Ishikawa (cell line): ENCODE results near the gene REPIN1.

ENCODE experiments used
- CEBPB ChIP-seq: IDR thresholded peaks from 2 replicates; pipeline ENCODE4 v1.6.1; 2012
- EGR1 ChIP-seq: IDR thresholded peaks from 2 replicates; pipeline ENCODE4 v1.6.1; 2012
- TCF12 ChIP-seq: IDR thresholded peaks from 2 replicates; pipeline ENCODE4 v1.6.1; 2012; ENCODE audit warnings: low read depth
- ZBTB7A ChIP-seq: IDR thresholded peaks from 2 replicates; pipeline ENCODE4 v1.6.1; 2012; ENCODE audit warnings: low read depth

DNA sequence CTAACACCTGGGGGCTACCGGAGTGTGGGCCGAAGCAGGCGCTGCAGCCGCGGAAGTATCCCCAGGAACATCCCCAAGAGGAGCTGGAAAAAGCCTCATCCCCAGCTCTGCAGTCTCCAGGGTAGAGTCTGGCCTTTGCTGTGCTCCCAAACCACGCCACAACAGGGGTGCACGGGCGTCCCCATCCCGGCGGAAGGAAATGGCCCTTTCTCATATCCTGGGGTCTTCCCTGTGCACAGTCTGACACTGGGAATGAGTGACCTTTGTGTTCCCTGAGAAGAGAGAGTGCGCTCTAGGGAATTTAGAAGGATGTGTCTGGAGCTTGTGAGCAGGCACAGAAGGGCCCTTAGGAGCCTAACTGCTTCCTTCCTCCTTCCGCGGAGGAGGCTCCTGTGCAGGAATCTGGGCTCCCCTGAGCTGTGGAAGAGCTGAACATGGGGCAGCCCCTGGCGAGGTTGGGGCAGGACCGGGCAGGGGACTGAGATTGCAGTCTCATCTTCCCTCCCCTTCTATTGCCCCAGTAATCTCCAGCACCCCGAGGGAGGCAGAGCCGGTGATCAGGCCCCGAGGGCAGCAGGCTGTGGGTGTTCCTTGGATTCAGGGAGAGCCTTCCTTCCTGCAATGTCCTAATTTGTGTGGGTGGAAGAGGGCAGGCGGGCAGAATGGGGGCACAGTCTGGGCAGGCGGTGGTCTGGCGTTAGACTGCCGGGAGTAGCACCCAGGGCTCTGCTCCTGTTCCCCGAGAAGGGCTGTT is 1.3 kb downstream of the REPIN1 start:
- TF ChIP-seq TCF12 (no peak), EGR1 (no peak), ZBTB7A (no peak), CEBPB (no peak)
